ENCODE results near the gene SNRNP25.

GRCh38 chr16:37511-37910, 16.1 kb upstream of the SNRNP25 start:
- TF ChIP-seq POLR2A (IDR thresholded peaks at IDR 0.05) (no peak), CTCF (IDR thresholded peaks at IDR 0.05) (no peak)
